Aorta (tissue), 5 donors: Measurements from ENCODE around the gene STK32B. TPM values are rescaled to one million over a fixed set of nuclear protein-coding genes. Genes with fewer than 3 reads are reported as not detected.

ENCODE experiments used
- ATAC-seq: fragments of 200-7000 bp; cut with Tn5 transposase; one replicate; pipeline ENCODE4 v1.9.1; 2022; ENCODE audit warnings: moderate library complexity; ENCODE audit not compliant: low FRiP score
- DNase-seq, 2 donors: peaks; one replicate each; pipeline ENCODE4 v3.0.0-alpha.2; 2020
- H3K27ac ChIP-seq, 2 donors: one replicate each; pipeline ENCODE4 v1.5.1; 2013; ENCODE audit warnings: low read length in 2 of 2, mild to moderate bottlenecking in 2 of 2, moderate library complexity in 2 of 2, control low read depth in 1 of 2, inconsistent platforms in 1 of 2, low read depth in 1 of 2
- H3K27me3 ChIP-seq, 2 donors: one replicate each; pipeline ENCODE4 v1.6.1; 2013; ENCODE audit warnings: control low read depth in 1 of 2, low read length in 1 of 2, mild to moderate bottlenecking in 1 of 2, moderate library complexity in 1 of 2; ENCODE audit not compliant: insufficient read depth in 2 of 2, control insufficient read depth in 1 of 2
- H3K36me3 ChIP-seq, 2 donors: one replicate each; pipeline ENCODE4 v1.6.1; 2013; ENCODE audit warnings: control low read depth in 1 of 2, low read length in 1 of 2, mild to moderate bottlenecking in 1 of 2; ENCODE audit not compliant: insufficient read depth in 2 of 2, control insufficient read depth in 1 of 2
- H3K4me1 ChIP-seq, 2 donors: one replicate each; pipeline ENCODE4 v1.6.1; 2013; ENCODE audit warnings: low read length in 2 of 2, control low read depth in 1 of 2, mild to moderate bottlenecking in 1 of 2, moderate library complexity in 1 of 2; ENCODE audit not compliant: insufficient read depth in 2 of 2, control insufficient read depth in 1 of 2
- H3K4me3 ChIP-seq, 2 donors: one replicate each; pipeline ENCODE4 v1.5.1; 2013; ENCODE audit warnings: low read length in 2 of 2, control low read depth in 1 of 2, mild to moderate bottlenecking in 1 of 2
- H3K9me3 ChIP-seq: one replicate; pipeline ENCODE4 v1.6.1; 2013; ENCODE audit warnings: mild to moderate bottlenecking, low read length; ENCODE audit not compliant: control insufficient read depth
- WGBS, 2 donors: extraction: QIAGEN DNeasy Blood & Tissue Kit; methylation state at CpG; one replicate each; pipeline ENCODE4 v1.1.7; 2013; 5-methylcytosine and 5-hydroxymethylcytosine counted together
- intact Hi-C, 2 donors: fragments of 100-400 bp; cut with DNase I; formaldehyde crosslinking; loops; one replicate each; pipeline versions ENCODE4 v1.14.2 to v1.15.0; 2022
- polyA plus RNA-seq, 2 donors: library from polyadenylated mRNA; stranded (reverse); fragments of 200-250 nt; gene quantifications; one replicate each; pipeline ENCODE4 v1.2.3, GENCODE V29; 2013
- total RNA-seq, 2 donors: library from RNA; stranded (reverse); fragmentation: NEBNext Ultra II Directional; extraction: Animal tissue kit (Norgen Biotek cat#: 25700); gene quantifications; one replicate each; pipeline ENCODE4 v1.2.1, GENCODE V29; 2021
- donor health status: healthy with polysubstance abuse.
- donor health status: Bipolar disorder and iron deficiency.
- donor health status: DM: no; HTN: no; CAD: no.
- donor health status: DM: no; HTN: no; CAD: no.
- donor health status: DM: yes; HTN: yes; CAD: no.

Gene STK32B
- total and polyA plus RNA-seq, 4 donors: 0.63 to 4.1 (median 1.9) TPM

DNA sequence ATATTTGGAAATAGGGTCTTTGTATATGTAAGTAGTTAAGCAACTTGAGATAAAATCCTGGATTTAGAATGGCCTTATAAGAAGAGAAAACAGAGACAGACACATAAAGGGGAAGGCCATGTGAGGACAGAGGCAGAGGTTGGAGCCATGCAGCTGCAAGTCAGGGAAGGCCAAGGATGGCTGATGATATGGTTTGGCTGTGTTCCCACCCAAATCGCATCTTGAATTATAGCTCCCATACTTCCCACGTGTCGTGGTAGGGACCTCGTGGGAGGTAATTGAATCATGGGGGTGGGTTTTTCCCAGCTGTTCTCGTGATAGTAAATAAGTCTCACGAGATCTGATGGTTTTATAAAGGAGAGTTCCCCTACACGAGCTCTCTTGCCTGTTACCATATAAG is 76.3 kb downstream of the STK32B start:
- no peaks in the 10 kb centered on the region for H3K27me3 ChIP-seq
- H3K4me3 ChIP-seq: no peak overlapping the region
- ATAC-seq: no peak
- no peaks in the 10 kb centered on the region for H3K36me3 ChIP-seq
- H3K9me3 ChIP-seq: peaks cover 1% of the 10 kb centered on the region
- 66 to 74% methylated on average over 7 of the region's 7 CpGs for WGBS, 2 donors
- DNase-seq: no peak
- no peaks in the 10 kb centered on the region for H3K4me1 ChIP-seq
- no peak overlapping the region for H3K27ac ChIP-seq
- intact Hi-C loops: no loop called here

DNA sequence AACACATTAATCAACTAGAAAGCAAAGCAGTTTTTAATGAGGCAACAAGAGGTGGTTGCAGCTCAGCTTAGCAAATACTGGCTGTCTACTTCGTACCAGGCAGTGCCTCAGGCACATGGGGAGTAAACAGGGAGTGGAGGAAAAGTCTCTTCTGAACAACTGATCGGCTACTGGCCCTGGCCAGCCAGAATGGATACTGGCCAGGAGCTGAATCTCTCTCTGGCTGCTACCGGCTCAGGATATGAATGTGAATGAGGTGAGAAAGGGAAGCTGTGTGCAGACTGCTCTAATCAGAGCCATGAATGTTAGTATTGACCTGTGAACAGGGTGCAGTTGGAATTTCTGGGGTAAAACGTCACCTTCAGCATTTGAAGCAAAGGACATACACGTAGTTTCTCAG is 77.3 kb downstream of the STK32B start:
- WGBS, 2 donors: 67 to 68% methylated on average over 5 of the region's 5 CpGs
- no peaks in the 10 kb centered on the region for H3K36me3 ChIP-seq
- H3K27me3 ChIP-seq: no peaks in the 10 kb centered on the region
- ATAC-seq: no peak
- no peak overlapping the region for H3K27ac ChIP-seq
- H3K4me1 ChIP-seq: no peaks in the 10 kb centered on the region
- intact Hi-C loops: no loop called here
- H3K4me3 ChIP-seq: no peak overlapping the region
- no peak for DNase-seq
- H3K9me3 ChIP-seq: peaks cover 1% of the 10 kb centered on the region

DNA sequence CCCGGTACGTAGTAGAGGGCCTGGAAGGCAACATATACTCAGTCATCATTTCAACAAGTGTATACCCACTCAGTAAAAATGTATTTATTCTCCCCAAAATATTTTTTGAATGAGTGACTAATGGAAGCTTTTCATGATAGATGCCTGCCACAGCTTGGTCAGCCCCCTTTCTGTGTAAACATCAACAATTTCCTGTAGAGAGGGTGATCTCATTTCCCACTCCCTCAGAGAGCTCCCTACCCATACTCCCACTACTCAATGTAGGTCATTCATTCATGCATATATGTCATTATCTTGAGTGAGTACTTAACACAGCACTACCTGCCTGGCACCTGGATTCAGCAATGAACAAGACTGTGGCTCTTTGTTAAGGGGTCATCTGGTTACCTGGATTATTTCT is 81.9 kb downstream of the STK32B start:
- Histone ChIP-seq H3K4me1 (no peaks in the 10 kb centered on the region), H3K27ac (no peak overlapping the region), H3K9me3 (peaks cover 1% of the 10 kb centered on the region), H3K4me3 (no peak overlapping the region), H3K27me3 (no peaks in the 10 kb centered on the region), H3K36me3 (no peaks in the 10 kb centered on the region)
- intact Hi-C loops: no loop called here
- no peak for ATAC-seq
- WGBS, 2 donors: 63 to 78% methylated on average over 2 of the region's 2 CpGs
- no peak for DNase-seq

DNA sequence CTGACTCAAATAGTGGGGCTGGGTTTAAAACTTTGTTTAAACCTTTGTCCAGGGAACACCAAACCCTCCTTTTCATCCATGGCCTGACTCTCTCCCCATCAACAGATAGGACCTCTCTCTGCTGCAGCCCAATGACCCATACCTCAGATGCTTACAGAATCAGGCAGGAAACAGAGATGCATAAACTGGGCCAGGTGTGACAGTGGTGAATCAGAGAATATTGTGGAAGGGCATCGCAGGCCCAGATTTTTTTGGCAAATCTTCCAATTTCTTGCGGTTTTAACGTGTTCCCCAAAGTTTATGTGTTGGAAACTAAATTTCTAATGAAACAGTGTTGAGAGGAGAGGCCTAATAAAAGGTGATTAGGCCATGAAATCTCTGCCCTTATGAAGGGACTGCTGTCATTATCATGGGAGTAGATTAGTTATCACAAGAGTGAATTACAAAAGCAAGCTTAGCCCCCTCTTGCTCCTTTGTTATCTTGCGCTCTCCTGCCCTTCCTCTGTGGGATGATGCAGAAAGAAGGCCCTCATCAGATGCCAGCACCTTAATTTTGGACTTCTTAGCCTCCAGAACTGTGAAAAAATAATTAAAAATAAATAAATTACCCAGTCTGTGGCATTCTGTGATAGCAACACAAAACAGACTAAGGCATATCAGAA is 82.8 kb downstream of the STK32B start:
- Histone ChIP-seq H3K9me3 (peaks cover 1% of the 10 kb centered on the region), H3K36me3 (no peaks in the 10 kb centered on the region), H3K27ac (no peak overlapping the region), H3K27me3 (no peaks in the 10 kb centered on the region), H3K4me3 (no peak overlapping the region), H3K4me1 (no peaks in the 10 kb centered on the region)
- WGBS, 2 donors: 85 to 88% methylated on average over 4 of the region's 4 CpGs
- ATAC-seq: no peak
- DNase-seq: no peak
- intact Hi-C loops: no loop called here

DNA sequence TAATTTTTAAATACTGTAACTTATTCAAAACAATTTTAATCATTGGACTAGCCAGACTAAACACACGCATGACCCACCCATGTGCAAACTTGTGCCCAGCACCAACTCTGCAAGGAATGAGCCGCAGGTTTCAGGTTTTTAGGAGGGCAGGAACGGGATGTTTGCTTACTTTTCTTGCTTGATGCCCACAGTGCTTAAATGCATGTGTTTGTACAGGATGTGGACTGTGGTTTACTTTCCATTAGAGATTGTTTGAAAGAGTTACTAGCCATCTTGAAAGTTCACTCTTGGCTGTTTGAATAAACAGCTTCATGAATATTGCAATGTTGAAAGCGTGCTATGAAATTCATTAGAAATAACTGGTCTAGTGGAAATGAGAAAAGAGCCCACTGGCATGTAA is 83.3 kb downstream of the STK32B start:
- H3K27me3 ChIP-seq: no peaks in the 10 kb centered on the region
- intact Hi-C loops: no loop called here
- H3K27ac ChIP-seq: no peak overlapping the region
- ATAC-seq (no peak), DNase-seq (no peak)
- H3K9me3 ChIP-seq: peaks cover 1% of the 10 kb centered on the region
- H3K4me3 ChIP-seq: no peak overlapping the region
- no peaks in the 10 kb centered on the region for H3K36me3 ChIP-seq
- WGBS, 2 donors: 86 to 93% methylated on average over 4 of the region's 4 CpGs
- H3K4me1 ChIP-seq: no peaks in the 10 kb centered on the region

DNA sequence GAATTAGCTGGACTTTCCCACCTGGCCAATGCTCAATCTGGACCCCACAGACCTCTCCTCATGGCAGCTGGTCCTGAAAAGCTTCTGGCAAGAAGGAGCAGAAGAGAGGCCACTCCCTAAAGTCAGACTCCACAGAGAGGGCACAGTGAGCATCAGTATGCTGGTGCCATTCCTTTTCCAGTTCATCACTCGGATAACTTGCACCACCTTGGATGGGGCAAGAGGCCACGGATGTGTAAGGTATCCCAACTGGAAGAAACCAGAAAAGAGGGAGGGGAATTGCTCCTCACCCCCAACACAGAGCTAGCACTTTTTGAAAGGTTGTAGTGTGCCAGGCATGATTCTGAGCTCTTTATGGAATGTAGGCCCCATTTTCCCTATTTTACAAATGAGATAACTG is 85.9 kb downstream of the STK32B start:
- DNase-seq (no peak), ATAC-seq (no peak)
- Histone ChIP-seq H3K27ac (no peak overlapping the region), H3K4me1 (no peaks in the 10 kb centered on the region), H3K9me3 (no peaks in the 10 kb centered on the region), H3K36me3 (no peaks in the 10 kb centered on the region), H3K4me3 (no peak overlapping the region), H3K27me3 (no peaks in the 10 kb centered on the region)
- WGBS, 2 donors: 92 to 93% methylated on average over 2 of the region's 2 CpGs
- intact Hi-C loops: no loop called here

DNA sequence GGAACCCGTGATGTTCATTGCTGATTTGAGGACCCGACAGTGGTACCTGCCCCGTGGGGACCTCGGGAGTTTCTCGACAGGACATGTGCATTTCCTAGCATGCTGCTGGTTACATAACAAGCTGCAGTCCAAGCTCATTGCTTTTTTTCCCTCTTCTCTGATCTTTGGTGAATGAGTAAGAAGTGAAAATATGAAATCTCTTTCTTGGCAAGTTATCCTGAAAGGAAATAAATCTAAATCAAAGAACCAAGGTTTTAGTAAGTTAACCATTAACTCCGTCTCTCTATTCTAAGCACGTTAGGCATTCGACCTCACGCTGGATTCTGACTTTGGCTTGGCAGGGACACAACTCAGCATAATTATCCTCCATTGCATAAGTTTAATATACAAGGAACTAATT is 86.6 kb downstream of the STK32B start:
- Histone ChIP-seq H3K4me3 (no peak overlapping the region), H3K4me1 (no peaks in the 10 kb centered on the region), H3K9me3 (no peaks in the 10 kb centered on the region), H3K27ac (no peak overlapping the region), H3K27me3 (no peaks in the 10 kb centered on the region), H3K36me3 (no peaks in the 10 kb centered on the region)
- DNase-seq: no peak
- 18 to 30% methylated on average over 9 of the region's 9 CpGs for WGBS, 2 donors
- intact Hi-C loops: no loop called here
- no peak for ATAC-seq

DNA sequence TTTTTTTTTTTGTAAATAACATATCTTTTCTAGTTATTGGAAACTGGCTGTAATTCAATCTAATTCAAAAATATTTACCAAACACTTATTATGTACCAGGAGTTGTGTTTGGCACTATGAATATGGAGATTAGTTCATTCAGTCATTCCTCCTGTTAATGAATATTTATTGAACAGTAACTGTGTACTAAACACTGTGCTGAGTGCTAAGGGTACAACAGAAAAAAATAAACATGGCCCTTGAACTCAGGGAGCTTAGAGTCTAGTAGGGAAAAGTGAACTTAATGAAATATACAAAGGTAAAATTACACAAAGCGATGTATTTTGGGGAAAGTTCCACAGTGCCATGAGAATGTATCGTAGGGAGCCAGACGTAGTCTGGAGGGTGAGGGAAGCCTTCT is 87.1 kb downstream of the STK32B start:
- no peak for ATAC-seq
- DNase-seq: no peak
- WGBS, 2 donors: 95 to 96% methylated on average over 3 of the region's 3 CpGs

DNA sequence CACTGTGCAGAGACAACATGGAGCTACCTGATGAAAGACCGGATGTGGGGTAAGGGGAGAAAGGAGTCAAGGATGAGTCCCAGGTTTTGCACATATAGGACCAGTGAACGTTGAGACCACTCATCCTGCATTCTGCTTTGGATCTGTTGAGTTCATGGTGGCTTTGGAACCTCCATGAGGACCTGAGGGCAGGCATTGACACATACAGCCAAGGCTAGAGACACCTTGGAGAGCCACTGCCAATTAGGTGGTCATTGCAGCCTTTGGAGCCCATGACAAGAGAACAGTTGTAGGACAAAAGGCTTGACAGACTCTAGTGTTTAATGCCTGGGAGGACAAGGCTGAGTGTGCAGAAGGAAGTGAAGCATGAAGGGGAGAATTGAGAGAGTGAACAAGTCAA is 87.9 kb downstream of the STK32B start:
- H3K27ac ChIP-seq: no peak overlapping the region
- H3K4me3 ChIP-seq: no peak overlapping the region
- H3K36me3 ChIP-seq: no peaks in the 10 kb centered on the region
- H3K9me3 ChIP-seq: no peaks in the 10 kb centered on the region
- H3K4me1 ChIP-seq: no peaks in the 10 kb centered on the region
- 89 to 100% methylated on average over 2 of the region's 2 CpGs for WGBS, 2 donors
- DNase-seq (no peak), ATAC-seq (no peak)
- intact Hi-C loops: no loop called here
- no peaks in the 10 kb centered on the region for H3K27me3 ChIP-seq

More for the DNA sequence above, 87.1 kb downstream of the STK32B start:
- Histone ChIP-seq H3K27me3 (no peaks in the 10 kb centered on the region), H3K36me3 (no peaks in the 10 kb centered on the region), H3K4me3 (no peak overlapping the region), H3K9me3 (no peaks in the 10 kb centered on the region), H3K4me1 (no peaks in the 10 kb centered on the region), H3K27ac (no peak overlapping the region)
- intact Hi-C loops: no loop called here
